ENCODE measurements around the gene PKD2.

The PKD2 gene

DNA sequence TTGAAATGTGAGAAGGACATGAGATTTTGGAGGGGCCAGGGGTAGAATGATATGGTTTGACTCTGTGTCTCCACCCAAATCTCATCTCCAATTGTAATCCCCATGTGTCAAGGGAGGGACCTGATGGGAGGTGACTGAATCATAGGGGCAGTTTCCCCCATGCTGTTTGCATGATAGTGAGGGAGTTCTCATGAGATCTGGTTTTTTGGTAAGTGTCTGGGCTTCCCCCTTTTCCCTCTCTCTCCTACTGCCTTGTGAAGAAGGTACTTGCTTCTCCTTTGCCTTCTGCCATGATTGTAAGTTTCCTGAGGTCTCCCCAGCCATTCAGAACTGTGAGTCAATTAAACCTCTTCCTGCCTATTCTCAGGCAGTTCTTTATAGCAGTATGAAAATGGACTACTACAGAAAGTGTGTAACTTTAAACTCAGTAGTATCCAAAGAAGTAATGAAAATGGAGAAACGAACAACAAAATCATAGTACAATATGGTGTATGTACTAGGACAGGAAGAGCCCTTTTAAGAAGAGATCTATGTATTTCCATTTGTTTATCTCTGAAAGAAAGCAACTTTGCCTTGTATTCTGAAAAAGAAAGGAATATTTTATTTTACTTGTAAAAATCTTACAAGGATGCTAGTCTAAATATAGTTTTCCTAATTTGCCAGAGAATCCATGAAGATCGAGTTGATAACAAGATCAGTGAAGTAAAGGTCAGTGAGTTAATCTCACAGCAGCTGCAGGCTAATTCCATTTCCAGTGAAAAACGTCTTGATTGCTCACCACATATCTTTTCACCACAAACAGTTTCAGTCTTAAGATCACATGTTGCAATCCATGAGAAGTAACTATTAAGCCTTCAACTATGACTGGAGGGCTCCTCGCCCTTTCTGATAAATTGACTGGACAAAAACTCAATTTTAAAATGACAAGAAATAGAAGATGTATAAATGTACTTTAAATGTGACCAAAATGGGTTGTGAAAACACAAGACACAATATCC is 20.5 kb downstream of the PKD2 start:
- no peak for DNase-seq (ENCODE audit: low read depth)

DNA sequence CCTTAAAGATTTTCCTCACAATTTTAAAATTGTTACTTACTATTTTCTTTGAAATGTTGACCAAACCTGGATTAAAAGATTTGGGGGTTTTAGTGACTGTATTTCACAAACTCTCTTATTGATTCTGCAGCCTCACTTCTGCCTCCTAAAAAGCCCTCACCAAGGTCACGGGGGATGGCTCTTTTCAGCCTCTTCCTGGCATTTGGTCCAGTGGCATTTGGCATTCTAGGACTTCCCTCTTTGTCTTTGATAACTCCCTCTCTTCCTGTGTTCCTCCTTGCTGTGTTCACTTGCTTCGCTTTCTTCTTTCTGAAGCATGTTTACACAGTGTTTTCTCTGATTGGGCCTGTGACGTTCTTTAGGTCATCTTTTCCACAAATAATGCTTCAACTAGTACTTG is 21.5 kb downstream of the PKD2 start:
- DNase-seq (ENCODE audit: low read depth), result no peak

DNA sequence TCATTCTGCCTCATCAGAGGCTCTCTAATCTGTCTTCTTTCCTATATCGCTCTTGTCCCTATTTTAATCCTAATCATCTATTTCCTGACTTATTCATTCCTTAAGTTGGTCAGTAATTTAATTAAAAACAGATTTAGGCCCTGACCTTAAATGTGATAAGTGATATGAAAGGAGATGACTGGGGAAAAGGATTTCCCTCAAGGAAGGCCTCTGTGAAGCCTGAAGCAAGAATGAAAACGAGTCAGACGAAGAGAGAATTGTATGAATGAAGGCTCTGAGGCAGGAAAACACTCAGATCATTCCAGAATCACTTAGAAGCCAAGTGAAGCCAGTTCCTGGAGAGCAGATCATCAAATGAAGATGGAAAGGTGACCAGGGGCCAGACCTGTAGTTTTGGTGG is 22.1 kb downstream of the PKD2 start:
- DNase-seq (ENCODE audit: low read depth), result no peak

DNA sequence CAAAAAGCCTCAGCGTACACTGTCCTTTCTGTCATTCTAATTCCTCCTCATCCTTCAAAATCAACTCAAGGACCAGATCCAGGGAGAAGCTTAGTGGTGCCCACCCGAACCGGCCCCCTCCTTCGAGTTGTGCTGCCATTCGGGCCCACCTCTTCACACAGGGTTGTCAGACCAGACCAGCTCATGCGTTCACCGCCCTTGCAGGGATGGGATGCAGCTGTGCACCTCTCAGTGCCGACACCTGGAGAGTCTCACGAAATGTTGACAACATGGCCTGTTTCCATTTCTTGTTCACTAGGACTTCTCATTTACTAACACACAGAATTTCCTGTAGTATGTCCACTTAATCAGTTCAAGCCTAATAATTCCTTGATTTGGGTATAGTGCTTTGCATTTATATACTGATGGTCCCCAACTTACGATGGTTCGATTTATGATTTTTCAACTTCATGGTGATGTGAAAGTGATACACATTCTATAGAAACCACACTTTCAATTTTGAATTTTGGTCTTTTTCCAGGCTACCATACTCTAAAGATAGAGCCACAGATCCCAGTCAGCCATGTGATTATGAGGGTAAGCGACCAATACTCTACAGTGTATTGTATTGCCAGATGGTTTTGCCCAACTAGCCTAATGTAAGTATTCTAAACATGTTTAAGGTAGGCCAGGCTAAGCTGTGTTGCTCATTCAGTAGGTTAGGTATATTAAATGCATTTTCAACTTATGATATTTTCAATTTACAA is 23.3 kb downstream of the PKD2 start:
- no peak for DNase-seq (ENCODE audit: low read depth)

DNA sequence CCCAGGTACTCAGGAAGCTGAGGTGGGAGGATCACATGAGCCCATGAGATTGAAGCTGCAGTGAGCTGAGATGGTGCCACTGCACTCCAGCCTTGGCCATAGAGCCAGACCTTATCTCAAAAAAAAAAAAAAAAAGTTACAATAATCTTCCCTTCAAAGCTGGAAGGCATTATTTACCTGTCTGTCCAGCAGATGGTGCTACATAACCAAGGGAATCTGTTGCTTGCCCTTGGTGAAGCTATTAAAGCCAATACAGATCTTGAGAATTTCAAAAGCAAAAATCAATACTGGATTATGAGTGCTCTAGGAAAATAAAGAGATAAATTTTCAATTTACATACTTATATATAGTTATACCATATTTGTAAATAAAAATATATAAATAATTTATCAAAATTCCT is 25.9 kb downstream of the PKD2 start:
- peak; percentile 32 for DNase-seq (ENCODE audit: low read depth)

DNA sequence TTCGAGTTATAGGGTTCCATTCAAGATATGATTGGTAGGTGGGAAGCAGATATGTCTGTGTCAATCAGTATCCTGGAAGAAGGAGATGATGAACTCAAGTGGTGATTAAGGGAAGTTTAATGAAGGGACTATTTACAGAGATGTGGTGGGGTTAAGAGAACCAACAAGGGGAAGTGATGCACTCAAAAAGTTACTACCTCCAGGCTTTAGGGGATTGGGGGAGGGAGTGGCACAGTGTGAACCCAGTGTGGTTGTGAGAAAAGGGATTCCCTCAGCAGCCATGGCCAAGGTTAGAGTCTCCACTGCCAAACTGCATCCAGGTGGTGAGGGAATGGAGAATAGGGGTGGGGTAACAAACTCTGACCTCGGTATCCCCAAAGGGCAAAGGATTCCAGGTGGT is 27.9 kb downstream of the PKD2 start:
- no peak for DNase-seq (ENCODE audit: low read depth)

DNA sequence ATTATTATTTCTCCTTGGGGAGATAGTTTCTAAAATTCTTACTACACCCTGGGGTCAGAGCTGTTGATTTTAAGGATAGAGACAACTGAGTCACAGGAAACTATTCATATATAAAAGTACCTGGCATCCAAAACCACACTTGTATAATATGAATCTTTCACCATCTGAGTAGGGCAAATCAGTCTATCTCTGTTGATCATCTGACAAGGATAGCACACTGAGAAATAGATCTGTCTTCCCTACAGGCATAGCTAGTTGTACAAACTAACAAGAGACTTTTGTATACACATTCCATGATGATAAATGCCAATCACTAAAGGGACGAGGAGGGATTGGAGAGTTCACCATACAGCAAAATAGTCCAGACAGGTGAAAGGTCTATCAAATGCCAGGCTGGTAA is 30.0 kb downstream of the PKD2 start:
- DNase-seq (ENCODE audit: low read depth), result no peak

DNA sequence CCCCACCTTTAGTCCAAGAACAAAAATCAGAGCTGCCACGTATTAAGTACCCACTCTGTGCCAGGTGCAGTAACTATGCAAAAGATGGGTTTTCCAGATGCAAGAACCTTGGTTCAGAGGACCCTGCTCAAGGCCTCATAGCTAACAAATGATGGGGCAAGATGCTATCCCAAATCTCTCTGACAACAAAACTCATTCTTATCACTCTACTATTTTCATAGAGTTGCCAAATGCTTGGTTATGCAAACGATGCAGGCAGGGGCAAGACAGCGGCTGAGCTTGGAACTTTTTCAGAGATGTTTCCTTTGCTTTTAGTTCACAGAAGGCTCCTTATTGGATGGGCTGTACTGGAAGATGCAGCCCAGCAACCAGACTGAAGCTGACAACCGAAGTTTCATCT is 30.5 kb downstream of the PKD2 start:
- DNase-seq (ENCODE audit: low read depth), result no peak

DNA sequence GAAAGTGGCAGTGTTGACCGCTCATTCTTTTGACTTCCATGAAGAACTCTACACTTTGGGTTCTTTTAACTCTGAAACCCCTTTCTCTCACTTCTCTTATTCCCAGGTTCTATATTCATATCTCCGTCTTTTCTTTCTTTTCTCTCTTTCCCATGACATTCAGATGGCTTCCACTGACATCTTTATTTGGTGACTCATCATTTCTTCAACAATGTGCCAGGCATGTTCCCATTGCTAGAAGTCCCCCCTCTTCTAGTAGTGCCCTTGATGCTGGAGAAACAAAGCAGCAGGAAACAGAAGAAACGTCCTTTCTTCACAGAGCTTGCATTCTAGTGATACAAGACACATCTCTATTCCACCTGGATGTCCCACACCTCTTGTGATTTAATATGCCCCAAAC is 33.3 kb downstream of the PKD2 start:
- DNase-seq (ENCODE audit: low read depth), result no peak

DNA sequence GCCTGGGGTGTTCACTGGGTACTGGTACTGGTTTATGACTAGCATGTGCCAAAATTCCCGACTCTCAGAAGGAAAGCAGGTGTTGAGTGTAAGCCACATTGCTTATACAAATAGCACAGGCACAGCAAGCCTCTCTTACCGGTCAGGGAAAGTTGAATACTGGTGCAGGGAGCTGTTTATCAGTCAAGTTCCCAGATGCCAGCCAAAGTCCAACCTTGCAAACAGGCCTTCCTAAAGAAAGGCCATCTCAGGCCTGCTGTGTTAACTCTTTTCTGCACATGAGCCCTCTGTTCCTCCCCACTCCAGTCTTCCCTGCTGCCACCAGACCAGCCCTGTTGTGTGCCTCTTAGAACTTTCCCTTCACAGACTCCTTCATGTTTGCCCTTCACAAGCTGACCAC is 34.2 kb downstream of the PKD2 start:
- no peak for DNase-seq (ENCODE audit: low read depth)

DNA sequence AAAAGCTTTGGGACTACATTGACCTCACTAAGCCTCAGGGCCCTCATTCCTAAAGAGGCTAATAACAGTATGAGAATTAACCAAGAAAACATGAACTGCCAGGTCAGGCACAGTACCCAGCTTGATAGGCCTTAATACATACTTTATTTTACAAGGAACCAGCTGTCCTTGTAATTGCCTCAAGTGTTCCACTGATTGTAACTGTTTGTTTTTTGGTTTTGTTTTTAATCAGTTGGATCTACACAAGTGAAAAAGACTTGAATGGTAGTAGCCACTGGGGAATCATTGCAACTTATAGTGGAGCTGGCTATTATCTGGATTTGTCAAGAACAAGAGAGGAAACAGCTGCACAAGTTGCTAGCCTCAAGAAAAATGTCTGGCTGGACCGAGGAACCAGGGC is 35.6 kb downstream of the PKD2 start:
- no peak for DNase-seq (ENCODE audit: low read depth)

DNA sequence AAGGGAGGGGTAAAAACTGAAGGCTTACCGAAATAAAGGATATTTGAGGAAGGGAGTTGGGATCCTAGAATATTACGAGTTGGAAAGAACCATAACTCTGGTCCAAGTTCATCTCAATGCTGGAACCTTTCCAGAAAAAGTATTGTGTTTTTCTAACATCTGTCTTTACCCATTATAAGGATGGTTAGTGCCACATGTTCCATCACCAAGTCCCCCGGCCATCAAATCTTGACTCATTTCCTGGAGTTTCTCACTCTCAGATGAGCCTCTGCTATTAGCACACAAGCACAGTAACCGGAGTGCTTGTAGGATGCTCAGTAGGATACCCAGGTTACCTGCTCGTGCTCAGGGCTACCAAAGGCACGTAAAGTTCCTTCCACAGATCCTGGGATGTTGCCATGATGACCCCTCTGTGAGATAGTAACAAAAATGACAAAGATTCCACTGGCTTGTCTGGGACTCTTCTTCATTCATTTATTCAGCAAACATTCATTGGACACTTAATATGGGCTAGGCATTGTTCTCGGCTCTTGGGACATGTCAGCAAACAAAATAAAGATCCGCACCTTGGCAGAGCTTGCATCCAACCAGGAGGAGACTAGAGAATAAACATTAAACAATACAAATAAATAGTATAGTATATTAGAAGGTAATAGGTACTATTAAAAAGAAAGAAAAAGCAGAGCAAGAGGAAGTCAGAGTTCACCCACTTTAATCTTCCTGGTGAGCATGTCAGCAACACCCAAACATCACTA is 36.3 kb downstream of the PKD2 start:
- no peak for DNase-seq (ENCODE audit: low read depth)

DNA sequence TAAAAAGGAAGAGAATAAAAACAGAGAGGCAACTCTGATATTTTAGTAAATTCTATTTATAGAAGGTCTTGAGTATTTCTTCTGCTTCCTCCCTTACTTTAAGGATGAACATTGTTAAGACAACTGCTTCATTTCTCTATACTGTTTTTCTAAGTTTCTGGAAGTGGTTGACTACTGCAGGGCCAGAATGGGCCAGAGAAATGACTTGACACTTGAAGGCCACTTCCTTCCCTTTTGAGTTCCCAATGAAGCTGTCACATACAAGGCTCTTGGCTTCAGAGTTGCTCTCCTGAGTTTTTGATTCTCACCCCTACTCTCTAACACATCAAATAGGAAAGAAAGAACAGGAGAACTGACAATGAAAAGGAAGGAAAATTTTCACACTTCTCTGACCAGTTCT is 37.6 kb downstream of the PKD2 start:
- no peak for DNase-seq (ENCODE audit: low read depth)

DNA sequence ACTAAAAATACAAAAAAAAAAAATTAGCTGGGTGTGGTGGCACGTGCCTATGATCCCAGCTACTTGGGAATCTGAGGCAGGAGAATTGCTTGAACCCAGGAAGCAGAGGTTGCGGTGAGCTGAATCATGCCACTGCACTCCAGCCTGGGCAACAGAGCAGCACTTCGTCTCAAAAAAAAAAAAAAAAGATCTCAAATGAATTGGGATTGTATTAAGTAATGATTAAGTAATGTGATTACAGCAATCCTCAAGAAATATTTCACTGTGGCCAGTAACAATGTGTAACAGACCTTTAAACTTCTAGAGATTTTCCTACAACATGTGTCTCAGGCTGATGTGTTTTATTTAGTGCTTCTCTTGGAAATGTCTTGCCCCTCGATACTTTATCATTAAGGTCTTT is 46.8 kb downstream of the PKD2 start:
- DNase-seq (ENCODE audit: low read depth), result no peak

DNA sequence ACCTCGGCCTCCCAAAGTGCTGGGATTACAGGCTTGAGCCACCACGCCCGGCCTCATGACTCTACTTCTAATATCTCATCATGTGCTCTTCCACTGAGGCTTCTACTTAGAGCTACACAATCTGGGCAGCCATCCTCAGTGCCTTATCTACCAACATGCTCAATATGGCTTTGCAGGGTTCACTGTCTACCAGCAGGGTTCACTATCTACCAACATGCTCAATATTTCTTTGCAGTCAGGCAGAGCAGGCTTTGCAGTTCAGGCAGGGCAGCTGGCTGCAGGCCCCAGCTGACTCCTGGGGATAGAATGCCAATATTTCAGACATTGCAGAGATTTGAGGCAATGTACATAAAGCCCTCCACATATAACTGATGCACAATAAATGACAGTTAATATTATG is 47.5 kb downstream of the PKD2 start:
- DNase-seq (ENCODE audit: low read depth), result no peak

DNA sequence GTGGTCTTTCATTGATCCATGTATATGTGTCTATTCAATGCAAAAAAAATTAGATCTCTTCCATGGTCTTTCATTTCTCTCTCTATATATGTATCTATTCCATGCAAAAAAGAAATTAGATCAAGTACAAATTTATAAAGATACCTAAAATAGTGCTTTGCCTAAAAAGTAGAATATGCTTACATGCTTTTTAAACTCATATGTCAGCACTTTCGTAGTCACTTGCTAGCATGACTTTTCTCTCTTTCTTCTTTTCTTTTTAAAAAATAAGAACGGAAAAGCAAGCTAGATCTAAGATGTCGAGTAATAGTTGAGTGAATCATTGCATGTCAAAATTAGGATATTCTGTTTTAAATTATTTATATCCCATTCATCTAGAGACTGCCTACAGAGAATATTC is 50.9 kb downstream of the PKD2 start:
- no peak for DNase-seq (ENCODE audit: low read depth)

DNA sequence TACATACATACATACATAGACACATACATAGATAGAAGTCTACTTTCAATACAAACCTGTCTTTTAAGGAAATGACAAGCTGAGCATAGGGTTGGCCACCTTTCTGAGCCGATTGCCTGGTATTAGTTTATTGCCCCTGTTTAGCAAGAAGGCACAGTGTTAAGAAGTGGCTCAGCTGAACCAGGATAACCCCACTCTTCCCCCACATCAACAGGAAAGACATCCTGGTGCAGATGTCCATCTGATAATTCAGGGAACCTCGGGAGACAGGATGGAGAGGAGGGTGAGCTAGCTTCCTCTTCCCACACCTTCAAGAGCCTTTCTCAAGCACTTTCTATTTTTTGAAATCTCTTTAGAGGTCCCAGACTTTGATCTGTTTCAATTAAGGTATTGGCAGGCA is 52.3 kb downstream of the PKD2 start:
- no peak for DNase-seq (ENCODE audit: low read depth)

DNA sequence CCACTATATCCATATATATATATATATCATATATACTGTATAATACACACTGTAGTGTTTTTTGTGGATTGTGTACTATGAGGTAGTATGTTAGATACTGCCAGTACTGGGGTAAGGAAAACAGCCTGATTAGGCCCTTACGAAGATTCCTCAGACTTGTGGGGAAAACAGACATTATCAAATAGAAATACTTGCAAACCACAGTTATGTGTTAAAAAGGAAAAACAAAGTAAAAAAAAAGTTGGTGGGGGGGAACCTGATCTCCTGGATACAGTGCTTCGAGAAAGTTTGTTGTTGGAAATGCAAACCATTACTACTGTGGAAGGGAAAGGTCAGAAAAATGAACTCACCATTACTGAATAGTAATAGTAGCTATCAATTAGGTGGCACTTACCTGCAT is 53.0 kb downstream of the PKD2 start:
- DNase-seq (ENCODE audit: low read depth), result no peak

DNA sequence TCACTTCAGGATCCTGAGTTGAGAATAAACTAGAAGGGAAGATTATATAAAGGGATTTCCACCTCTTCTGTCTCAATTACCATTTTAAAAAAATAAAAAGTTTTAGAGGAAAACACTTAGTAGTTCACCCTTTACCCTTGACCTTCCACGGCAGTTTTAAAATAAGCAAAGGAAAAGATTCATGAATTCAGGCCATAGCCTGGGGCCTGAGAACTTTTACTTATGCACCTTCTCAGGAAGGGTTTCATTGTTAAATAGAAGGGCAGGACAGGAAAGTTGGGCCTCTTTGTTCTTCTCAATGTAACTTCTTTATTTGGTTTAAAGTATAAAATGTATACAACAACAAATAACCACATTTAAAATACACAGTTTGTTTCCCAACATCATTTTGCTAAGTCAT is 54.9 kb downstream of the PKD2 start:
- DNase-seq (ENCODE audit: low read depth), result no peak

DNA sequence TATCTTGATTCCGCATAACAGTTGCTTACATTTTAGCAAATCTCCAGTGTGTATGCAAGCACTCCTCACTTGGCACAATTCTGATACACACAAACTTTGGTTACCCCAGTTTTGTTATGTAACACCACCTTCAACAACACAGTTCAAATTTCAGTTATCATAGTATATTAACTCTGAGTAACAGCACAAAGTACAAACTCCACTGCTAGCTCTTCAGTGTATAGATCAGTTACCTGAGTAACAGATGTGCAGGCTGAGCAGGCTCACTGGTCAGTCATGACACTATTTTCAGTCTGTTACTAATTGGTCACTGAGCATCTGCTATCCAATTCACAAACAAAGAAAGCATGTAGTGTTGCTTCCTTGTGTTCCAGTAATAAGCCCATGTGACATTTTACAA is 55.4 kb downstream of the PKD2 start:
- no peak for DNase-seq (ENCODE audit: low read depth)

DNA sequence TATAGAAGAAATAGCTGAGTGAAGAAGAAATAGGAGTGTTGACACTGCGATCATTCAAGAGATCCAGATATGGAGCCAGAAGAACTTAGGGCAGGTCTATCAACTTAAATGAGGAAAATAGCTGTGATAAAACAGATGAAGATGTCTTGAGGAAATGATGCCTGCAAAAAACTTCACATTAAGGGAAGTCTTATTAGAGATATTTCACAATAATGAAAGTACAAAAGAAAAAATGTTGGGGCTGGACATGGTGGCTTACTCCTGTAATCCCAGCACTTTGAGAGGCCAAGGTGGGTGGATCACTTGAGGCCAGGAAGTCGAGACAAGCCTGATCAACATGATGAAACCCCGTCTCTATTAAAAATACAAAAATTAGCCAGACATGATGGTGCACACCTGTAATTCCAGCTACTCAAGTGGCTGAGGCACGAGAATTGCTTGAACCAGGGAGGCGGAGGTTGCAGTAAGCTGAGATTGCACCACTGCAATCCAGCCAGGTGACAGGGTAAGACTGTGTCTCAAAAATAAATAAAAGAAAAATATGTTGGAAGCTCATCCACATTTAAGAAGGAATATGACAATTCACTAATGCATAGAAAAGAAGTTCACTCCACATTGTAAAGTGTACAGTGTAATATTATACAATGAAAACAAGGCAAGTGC is 56.3 kb downstream of the PKD2 start:
- no peak for DNase-seq (ENCODE audit: low read depth)

DNA sequence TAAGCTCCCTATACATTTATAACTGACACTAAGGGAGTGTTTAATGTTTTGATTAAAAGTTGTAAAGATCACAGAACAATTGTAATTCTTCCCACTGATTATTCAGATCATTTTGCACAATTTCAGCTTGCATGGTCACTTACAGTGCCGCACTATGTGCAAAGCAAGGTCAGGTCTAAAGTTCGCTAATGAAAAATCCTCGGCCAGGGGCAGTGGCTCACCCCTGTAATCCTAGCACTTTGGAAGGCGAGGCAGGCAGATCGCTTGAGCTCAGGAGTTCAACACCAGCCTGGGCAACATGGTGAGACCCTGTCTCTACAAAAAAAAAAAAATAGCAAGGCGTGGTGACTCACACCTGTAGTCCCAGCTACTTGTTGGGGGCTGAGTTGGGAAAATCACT is 57.0 kb downstream of the PKD2 start:
- DNase-seq (ENCODE audit: low read depth), result no peak
